ENCODE results near the gene KCTD10. TPM values are rescaled to one million over a fixed set of nuclear protein-coding genes. Genes with fewer than 3 reads are reported as not detected.

KCTD10 gene
- total RNA-seq, 1 donor from 2014 or later: 21.5 TPM

DNA sequence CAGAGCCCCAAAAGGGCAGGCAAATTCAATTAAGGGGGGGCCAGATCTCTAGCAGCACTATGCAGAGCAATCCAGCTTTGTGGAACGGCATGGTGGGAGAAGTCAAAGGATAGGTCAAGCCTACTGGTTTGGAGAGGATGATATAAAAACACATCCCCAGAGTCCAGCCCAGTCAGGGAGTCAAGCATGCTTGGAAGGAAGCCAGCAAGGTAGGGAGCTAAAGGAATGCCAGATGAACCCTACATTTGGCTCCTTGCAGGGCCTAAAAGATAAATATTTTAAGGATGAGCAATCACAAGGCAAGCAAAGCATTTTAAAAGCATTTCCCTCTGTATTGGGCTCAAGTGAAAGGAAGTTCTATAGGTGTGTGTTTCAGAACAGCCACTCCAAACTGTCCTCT is 21.4 kb downstream of the KCTD10 start:
- H3K36me3 ChIP-seq: peaks cover 80% of the 10 kb centered on the region
- no peak for DNase-seq
- intact Hi-C loops (cut with micrococcal nuclease): no loop called here
- H3K27ac ChIP-seq (replicated peaks): no peak overlapping the region
- H3K4me3 ChIP-seq: no peak overlapping the region
- no peaks in the 10 kb centered on the region for H3K27me3 ChIP-seq (ENCODE audit: low read depth)
- peaks cover 60% of the 10 kb centered on the region for H3K4me1 ChIP-seq
- no peaks in the 10 kb centered on the region for H3K9me3 ChIP-seq (replicated peaks)
- TF ChIP-seq, protein P1, sequence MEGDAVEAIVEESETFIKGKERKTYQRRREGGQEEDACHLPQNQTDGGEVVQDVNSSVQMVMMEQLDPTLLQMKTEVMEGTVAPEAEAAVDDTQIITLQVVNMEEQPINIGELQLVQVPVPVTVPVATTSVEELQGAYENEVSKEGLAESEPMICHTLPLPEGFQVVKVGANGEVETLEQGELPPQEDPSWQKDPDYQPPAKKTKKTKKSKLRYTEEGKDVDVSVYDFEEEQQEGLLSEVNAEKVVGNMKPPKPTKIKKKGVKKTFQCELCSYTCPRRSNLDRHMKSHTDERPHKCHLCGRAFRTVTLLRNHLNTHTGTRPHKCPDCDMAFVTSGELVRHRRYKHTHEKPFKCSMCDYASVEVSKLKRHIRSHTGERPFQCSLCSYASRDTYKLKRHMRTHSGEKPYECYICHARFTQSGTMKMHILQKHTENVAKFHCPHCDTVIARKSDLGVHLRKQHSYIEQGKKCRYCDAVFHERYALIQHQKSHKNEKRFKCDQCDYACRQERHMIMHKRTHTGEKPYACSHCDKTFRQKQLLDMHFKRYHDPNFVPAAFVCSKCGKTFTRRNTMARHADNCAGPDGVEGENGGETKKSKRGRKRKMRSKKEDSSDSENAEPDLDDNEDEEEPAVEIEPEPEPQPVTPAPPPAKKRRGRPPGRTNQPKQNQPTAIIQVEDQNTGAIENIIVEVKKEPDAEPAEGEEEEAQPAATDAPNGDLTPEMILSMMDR (IDR thresholded peaks at IDR 0.05; ENCODE audit: borderline replicate concordance): no peak

DNA sequence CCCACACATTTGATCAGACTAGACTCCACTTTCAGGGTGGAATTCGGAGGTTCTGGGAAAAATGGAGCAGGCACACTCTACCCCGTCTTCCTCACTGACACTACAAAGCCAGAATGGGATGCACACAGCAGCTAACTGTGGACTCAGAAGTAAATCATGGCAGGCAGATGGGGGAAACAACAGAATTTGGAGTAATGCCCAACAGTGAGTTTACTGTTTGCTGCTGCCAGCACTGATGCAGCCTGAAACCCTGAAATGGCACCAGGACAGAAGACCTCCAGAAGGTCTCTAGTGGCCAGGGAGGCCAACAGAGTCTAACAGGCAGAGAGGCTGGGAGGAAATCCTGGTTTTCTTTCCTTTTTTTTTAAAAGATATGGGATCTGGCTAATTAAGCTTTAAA is 24.6 kb downstream of the KCTD10 start:
- no peak for DNase-seq
- intact Hi-C loops (cut with micrococcal nuclease): no loop called here
- H3K27me3 ChIP-seq (ENCODE audit: low read depth): no peaks in the 10 kb centered on the region
- no peak overlapping the region for H3K4me3 ChIP-seq
- TF ChIP-seq, protein P1 (IDR thresholded peaks at IDR 0.05; ENCODE audit: borderline replicate concordance): no peak
- peaks cover 37% of the 10 kb centered on the region for H3K4me1 ChIP-seq
- peaks cover 85% of the 10 kb centered on the region for H3K36me3 ChIP-seq
- H3K9me3 ChIP-seq (replicated peaks): no peaks in the 10 kb centered on the region
- no peak overlapping the region for H3K27ac ChIP-seq (replicated peaks)

DNA sequence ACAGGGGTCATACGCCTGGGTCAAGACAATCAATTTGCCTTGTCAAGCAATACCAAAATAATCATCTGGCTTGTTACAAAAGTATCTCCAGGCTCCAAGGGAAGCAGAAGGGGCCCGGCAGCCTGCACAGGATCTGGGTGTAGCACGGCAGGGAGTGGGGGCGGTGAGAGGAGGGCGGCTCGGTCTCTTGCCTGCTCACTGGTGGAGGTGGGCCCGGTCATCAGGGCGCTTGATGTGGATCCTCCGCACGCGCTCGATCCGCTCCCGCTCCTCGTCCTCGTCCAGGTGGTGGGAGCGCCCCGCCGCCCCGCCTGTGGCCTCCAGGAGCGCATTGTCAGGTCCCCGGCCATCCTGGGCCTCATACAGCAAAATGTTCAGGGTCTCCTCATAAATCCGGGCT is 25.7 kb downstream of the KCTD10 start:
- TF ChIP-seq, protein P1 (IDR thresholded peaks at IDR 0.05; ENCODE audit: borderline replicate concordance): no peak
- no peak overlapping the region for H3K4me3 ChIP-seq
- peaks cover 39% of the 10 kb centered on the region for H3K4me1 ChIP-seq
- no peaks in the 10 kb centered on the region for H3K9me3 ChIP-seq (replicated peaks)
- H3K27ac ChIP-seq (replicated peaks): peak overlapping the region; percentile 27
- intact Hi-C loops (cut with micrococcal nuclease): no loop called here
- DNase-seq: no peak
- H3K27me3 ChIP-seq (ENCODE audit: low read depth): no peaks in the 10 kb centered on the region
- peaks cover 85% of the 10 kb centered on the region for H3K36me3 ChIP-seq

DNA sequence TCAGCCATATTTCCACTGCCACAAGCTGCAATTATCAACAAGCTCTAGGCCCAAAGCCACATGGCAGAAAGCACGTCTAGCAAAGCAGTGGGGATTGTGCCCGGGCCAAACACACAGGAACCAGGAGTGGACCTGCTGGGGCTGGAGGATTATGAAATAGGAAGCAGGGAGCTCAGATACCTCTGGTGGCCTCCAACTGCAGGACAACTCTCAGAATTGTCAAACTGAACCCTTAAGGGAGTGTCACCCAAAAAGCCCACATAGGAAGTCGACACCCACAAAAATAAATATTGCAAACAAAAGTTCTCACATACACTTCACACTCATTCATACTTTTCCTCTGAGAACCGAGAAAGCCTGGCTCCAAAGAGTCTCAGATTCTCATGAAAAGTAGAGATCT is 26.1 kb downstream of the KCTD10 start:
- H3K27me3 ChIP-seq (ENCODE audit: low read depth): no peaks in the 10 kb centered on the region
- peak overlapping the region; percentile 27 for H3K27ac ChIP-seq (replicated peaks)
- H3K9me3 ChIP-seq (replicated peaks): no peaks in the 10 kb centered on the region
- H3K4me1 ChIP-seq: peaks cover 42% of the 10 kb centered on the region
- peaks cover 85% of the 10 kb centered on the region for H3K36me3 ChIP-seq
- TF ChIP-seq, protein P1 (IDR thresholded peaks at IDR 0.05; ENCODE audit: borderline replicate concordance): no peak
- no peak overlapping the region for H3K4me3 ChIP-seq
- intact Hi-C loops (cut with micrococcal nuclease): no loop called here
- DNase-seq: no peak

DNA sequence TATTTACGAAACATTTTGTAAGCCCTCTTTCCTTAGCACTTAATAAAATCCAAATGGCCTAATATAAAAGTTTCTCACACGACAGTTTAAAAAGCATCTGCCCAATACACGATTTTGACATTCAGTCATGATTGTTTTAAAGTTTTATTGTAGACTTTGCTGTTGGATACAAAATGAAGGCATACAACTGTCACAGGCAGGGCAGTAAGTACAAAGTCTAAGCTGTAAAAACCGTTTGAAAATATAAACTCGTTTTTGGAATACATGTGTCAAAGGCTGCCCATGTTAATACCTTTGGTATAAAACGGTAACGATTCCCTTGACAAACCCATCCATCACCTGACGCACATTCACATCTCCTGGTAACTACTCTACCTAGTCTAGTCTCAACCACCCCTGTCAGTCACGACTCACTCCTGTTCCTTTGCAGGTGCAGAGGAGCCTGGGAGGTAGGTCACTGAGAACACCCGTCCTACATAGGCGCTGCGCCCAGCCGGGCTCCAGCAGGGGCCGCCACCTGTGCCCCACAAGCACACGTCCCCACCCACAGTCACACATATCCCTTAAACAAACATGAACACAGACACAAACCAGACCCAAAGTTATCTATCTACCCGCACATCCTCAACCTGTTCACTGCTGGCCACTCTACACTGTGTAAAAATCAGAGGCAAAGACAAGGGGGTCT is 27.1 kb downstream of the KCTD10 start:
- Histone ChIP-seq H3K27ac (replicated peaks) (peak overlapping the region; percentile 27), H3K9me3 (replicated peaks) (no peaks in the 10 kb centered on the region), H3K27me3 (ENCODE audit: low read depth) (no peaks in the 10 kb centered on the region), H3K4me3 (no peak overlapping the region), H3K36me3 (peaks cover 81% of the 10 kb centered on the region), H3K4me1 (peaks cover 51% of the 10 kb centered on the region)
- DNase-seq: no peak
- TF ChIP-seq, protein P1 (IDR thresholded peaks at IDR 0.05; ENCODE audit: borderline replicate concordance): peak; percentile 13
- intact Hi-C loops (cut with micrococcal nuclease): no loop called here
